Sciatic nerve (tissue), 2 donors: ENCODE measurements around the gene C4orf51. TPM values are rescaled to one million over a fixed set of nuclear protein-coding genes. Genes with fewer than 3 reads are reported as not detected.

Experiments used
- ATAC-seq: fragments of 200-7000 bp; cut with Tn5 transposase; one replicate; pipeline ENCODE4 v1.9.1; 2020; ENCODE audit warnings: mild to moderate bottlenecking, moderate library complexity
- DNase-seq: peaks from one replicate; pipeline ENCODE4 v3.0.0-alpha.2; 2020; ENCODE audit warnings: low spot score
- intact Hi-C: fragments of 100-400 bp; cut with DNase I; formaldehyde crosslinking; loops from one replicate; pipeline ENCODE4 v1.14.2; 2022
- total RNA-seq: library from RNA; stranded (reverse); fragmentation: NEBNext Ultra II Directional; extraction: Animal tissue kit (Norgen Biotek cat#: 25700); gene quantifications from one replicate; pipeline ENCODE4 v1.2.1, GENCODE V29; 2021
- donor health status: DM: no; HTN: no; CAD: no.
- donor health status: DM: no; HTN: no; CAD: no.

C4orf51 gene
- total RNA-seq, 1 donor from 2014 or later = not detected

DNA sequence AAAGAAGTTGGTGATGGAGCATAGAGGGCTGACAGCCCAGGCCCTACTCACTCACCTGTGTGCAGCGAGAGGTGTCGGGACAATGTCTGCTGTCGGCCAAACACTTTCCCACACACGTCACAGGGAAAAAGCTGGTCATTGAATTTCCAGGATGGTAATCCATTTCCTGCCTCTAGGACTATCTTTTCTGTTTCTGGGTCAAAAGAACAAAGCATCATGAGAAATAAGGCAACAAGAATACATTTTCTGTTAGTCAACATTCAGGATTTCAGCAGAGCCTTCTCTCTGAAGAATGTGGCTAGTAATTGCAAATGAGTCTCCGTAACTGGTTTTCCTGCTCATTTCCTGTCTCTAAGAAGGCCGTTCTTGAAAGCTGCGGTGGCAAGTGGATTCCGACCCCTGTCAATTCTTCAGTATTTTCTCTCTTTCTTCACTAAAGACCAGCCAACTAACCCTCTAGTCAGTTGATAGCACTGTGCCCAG is 99.4 kb downstream of the C4orf51 start:
- DNase-seq (no peak), ATAC-seq (no peak)
- intact Hi-C loops = no loop called here

DNA sequence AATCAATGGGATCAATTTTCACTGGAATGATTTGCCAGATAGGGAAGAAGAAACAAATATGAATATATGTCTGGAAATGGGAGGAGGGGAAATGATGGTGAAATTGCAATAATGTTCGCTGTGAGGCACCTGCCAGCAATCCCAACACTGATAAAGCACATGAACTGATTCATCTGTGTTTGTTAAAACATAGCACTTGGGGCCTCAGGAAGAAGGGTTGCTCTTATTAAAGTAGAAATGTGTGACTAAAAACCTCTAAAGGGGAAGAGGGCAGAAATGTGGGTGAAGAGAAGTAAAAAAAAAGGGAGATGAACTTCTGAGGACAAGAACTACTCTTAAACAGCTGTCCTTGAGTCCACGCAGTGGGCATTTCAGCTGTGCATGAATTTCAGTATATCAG is 101.4 kb downstream of the C4orf51 start:
- DNase-seq (no peak), ATAC-seq (no peak)
- intact Hi-C loops = no loop called here

Other genes with a start within 250 kb of the C4orf51 start
- gene SMAD1, start 198.3 kb upstream of the C4orf51 start, total RNA-seq = 37.4 TPM
- 8.4 TPM for gene MMAA, start 60.8 kb upstream of the C4orf51 start, total RNA-seq